ENCODE results near the gene DPF1. TPM values are rescaled to one million over a fixed set of nuclear protein-coding genes. Genes with fewer than 3 reads are reported as not detected.

DPF1 gene
- total and polyA plus RNA-seq, 10 of the 15 experiments (the other 5 are each of a cell fraction or from before 2014, with no cell fraction given) = 0.11 to 4.3 (median 2.4) TPM

DNA sequence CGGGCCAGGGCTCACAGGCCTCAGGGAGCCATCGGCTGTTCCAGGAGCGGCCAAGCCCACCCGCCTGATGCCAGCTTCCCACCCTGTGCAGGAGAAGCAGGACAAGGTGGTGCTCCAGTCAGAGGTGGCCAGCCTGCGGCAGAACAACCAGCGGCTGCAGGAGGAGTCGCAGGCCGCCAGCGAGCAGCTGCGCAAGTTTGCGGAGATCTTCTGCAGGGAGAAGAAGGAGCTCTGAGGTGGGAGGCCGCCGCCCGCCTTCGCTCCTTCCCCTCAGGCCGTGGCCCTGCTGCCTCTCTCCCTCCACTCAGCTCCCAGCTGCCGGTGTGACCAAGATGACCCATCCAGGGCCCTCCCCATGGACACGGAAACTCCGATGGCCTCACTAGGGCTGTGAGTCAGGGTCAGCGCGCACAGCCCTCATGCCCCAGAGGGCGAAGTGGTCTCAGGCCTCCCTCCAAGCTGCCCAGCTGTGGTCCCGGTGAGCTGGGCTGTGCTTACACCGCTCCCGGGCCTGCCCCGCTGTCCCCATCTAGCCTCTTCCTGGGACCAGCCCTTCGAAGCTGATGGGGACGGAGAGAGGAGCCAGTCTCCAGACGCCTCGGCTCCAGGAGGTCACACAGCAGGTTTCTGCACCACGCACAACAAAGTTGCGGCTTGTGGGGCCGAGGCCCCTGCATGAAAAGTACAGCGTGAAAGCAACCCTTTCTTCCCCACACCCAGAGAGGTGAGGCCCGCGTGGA lies 17.8 kb downstream of the DPF1 start:
- TF ChIP-seq, protein P1, sequence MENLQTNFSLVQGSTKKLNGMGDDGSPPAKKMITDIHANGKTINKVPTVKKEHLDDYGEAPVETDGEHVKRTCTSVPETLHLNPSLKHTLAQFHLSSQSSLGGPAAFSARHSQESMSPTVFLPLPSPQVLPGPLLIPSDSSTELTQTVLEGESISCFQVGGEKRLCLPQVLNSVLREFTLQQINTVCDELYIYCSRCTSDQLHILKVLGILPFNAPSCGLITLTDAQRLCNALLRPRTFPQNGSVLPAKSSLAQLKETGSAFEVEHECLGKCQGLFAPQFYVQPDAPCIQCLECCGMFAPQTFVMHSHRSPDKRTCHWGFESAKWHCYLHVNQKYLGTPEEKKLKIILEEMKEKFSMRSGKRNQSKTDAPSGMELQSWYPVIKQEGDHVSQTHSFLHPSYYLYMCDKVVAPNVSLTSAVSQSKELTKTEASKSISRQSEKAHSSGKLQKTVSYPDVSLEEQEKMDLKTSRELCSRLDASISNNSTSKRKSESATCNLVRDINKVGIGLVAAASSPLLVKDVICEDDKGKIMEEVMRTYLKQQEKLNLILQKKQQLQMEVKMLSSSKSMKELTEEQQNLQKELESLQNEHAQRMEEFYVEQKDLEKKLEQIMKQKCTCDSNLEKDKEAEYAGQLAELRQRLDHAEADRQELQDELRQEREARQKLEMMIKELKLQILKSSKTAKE (IDR thresholded peaks at IDR 0.05; ENCODE audit: low read depth, poor library complexity, severe bottlenecking) = no peak
- no peak for TF ChIP-seq NRF1 (conservative IDR thresholded peaks at IDR 0.05; ENCODE audit: low read depth, low read length)
- no peak for TF ChIP-seq FOXK2 (IDR thresholded peaks at IDR 0.05)
- TF ChIP-seq, protein P2, sequence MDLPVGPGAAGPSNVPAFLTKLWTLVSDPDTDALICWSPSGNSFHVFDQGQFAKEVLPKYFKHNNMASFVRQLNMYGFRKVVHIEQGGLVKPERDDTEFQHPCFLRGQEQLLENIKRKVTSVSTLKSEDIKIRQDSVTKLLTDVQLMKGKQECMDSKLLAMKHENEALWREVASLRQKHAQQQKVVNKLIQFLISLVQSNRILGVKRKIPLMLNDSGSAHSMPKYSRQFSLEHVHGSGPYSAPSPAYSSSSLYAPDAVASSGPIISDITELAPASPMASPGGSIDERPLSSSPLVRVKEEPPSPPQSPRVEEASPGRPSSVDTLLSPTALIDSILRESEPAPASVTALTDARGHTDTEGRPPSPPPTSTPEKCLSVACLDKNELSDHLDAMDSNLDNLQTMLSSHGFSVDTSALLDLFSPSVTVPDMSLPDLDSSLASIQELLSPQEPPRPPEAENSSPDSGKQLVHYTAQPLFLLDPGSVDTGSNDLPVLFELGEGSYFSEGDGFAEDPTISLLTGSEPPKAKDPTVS (IDR thresholded peaks at IDR 0.05; ENCODE audit: low read depth, low read length) = no peak
- TF ChIP-seq, protein P3, sequence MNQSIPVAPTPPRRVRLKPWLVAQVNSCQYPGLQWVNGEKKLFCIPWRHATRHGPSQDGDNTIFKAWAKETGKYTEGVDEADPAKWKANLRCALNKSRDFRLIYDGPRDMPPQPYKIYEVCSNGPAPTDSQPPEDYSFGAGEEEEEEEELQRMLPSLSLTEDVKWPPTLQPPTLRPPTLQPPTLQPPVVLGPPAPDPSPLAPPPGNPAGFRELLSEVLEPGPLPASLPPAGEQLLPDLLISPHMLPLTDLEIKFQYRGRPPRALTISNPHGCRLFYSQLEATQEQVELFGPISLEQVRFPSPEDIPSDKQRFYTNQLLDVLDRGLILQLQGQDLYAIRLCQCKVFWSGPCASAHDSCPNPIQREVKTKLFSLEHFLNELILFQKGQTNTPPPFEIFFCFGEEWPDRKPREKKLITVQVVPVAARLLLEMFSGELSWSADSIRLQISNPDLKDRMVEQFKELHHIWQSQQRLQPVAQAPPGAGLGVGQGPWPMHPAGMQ (IDR thresholded peaks at IDR 0.05; ENCODE audit: borderline replicate concordance) = no peak
- no peak for TF ChIP-seq EP300 (IDR thresholded peaks at IDR 0.05; ENCODE audit: borderline replicate concordance in 1 of 2, control insufficient read depth in 1 of 2, low read depth in 2 of 2, low read length in 2 of 2)
- no peak for TF ChIP-seq PAX8 (IDR thresholded peaks at IDR 0.05)
- no peak for TF ChIP-seq NFXL1 (IDR thresholded peaks at IDR 0.05; ENCODE audit: borderline replicate concordance)
- no peak overlapping the region for H3K4me3 ChIP-seq
- no peaks in the 10 kb centered on the region for H3K27me3 ChIP-seq (replicated peaks in 1 of 2; ENCODE audit: control insufficient read depth in 2 of 2, insufficient read depth in 2 of 2, low read length in 1 of 2)
- 95% methylated on average over 36 of the region's 36 CpGs for WGBS (ENCODE audit: insufficient coverage, insufficient replicate concordance, low lambda C conversion rate, missing lambda C conversion rate)
- H3K4me1 ChIP-seq (ENCODE audit: control insufficient read depth, insufficient read depth, low read length) = peaks cover 14% of the 10 kb centered on the region
- FAIRE-seq = no peak
- no peak for ATAC-seq
- ChIA-PET SMC1A (ENCODE audit: uncharacterized antibody, unreplicated experiment) (interaction anchor here (0.5 kb wide), 1 partner anchor 216 kb away, joined by 3 read pairs; no protein-coding TSS in a partner anchor), CTCF (no interaction called here), RAD21 (ENCODE audit: unreplicated experiment) (no interaction called here), POLR2A (no interaction called here)
- H3K9ac ChIP-seq (ENCODE audit: control insufficient read depth, insufficient read depth, low read length) = no peak overlapping the region
- peaks cover 3 to 13% of the 10 kb centered on the region in 2 experiments; a peak in 3 of 4 replicates for H3K36me3 ChIP-seq (ENCODE audit: control insufficient read depth in 2 of 2, insufficient read depth in 2 of 2, low read length in 1 of 2)
- intact Hi-C loops (cut with micrococcal nuclease; ENCODE audit: unreplicated experiment) = no loop called here
- no peak for DNase-seq (ENCODE audit: low read depth, low spot score)
- in situ Hi-C loops (cut with MboI) = no loop called here
- H4K20me1 ChIP-seq (ENCODE audit: control insufficient read depth, insufficient read depth) = no peaks in the 10 kb centered on the region
- BruUV-seq (replicated peaks) = no TSS peak
- no peaks in the 10 kb centered on the region for H3K9me3 ChIP-seq (replicated peaks; ENCODE audit: control insufficient read depth, insufficient read depth, low read length)
- H3K27ac ChIP-seq (ENCODE audit: control insufficient read depth, insufficient read depth) = no peak overlapping the region
- no peak overlapping the region for H3K4me2 ChIP-seq (ENCODE audit: control insufficient read depth, insufficient read depth)
- H2AFZ ChIP-seq (ENCODE audit: control insufficient read depth, low read depth, low read length) = no peak overlapping the region
- no peaks in the 10 kb centered on the region for H3K79me2 ChIP-seq (ENCODE audit: control insufficient read depth, insufficient read depth, low read length)
